ENCODE measurements around the gene OPRD1.
"Not testable (repeated sequence)": the region's sequence is repeated elsewhere in the genome, so short reads cannot be mapped to it uniquely, and the experiment has no call there.

Gene OPRD1

DNA sequence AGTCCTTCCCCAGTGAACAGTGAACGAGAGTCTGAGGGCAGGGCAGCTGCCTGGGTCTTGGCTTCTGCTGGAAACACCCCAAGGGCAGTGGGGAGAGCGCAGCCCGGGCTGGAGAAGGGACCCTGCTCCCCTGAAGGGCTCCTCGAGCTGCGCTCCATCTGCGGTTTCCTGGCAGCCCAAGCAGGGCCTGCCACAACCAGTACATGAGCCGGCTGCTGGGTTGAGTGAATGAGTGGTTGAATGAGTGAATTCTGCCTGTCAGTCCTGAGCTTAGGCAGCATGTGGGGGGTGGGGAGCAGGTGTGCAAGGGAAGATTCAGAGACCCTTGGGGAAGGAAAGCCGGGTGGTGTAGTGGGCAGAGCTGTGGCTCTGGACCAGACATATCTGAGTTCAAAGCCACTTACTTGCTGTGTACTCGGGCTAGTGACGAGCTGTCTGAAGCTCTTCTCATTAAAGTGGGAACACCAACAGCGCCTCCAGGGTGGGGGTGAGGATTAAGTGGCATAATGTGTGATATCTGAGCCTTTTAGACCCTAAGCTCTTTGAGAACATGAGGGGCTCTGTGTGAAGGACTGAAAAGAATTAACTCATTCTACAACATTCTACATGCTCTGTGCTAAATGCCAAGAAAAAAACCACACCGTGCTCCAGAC, 3.7 kb downstream of the OPRD1 start:
- H3K4me3 ChIP-seq (ENCODE audit: low read depth, low read length): no peak overlapping the region
- TF ChIP-seq, protein P1, sequence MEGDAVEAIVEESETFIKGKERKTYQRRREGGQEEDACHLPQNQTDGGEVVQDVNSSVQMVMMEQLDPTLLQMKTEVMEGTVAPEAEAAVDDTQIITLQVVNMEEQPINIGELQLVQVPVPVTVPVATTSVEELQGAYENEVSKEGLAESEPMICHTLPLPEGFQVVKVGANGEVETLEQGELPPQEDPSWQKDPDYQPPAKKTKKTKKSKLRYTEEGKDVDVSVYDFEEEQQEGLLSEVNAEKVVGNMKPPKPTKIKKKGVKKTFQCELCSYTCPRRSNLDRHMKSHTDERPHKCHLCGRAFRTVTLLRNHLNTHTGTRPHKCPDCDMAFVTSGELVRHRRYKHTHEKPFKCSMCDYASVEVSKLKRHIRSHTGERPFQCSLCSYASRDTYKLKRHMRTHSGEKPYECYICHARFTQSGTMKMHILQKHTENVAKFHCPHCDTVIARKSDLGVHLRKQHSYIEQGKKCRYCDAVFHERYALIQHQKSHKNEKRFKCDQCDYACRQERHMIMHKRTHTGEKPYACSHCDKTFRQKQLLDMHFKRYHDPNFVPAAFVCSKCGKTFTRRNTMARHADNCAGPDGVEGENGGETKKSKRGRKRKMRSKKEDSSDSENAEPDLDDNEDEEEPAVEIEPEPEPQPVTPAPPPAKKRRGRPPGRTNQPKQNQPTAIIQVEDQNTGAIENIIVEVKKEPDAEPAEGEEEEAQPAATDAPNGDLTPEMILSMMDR (IDR thresholded peaks at IDR 0.05; ENCODE audit: borderline replicate concordance, insufficient read depth, low read depth, low read length): no peak

DNA sequence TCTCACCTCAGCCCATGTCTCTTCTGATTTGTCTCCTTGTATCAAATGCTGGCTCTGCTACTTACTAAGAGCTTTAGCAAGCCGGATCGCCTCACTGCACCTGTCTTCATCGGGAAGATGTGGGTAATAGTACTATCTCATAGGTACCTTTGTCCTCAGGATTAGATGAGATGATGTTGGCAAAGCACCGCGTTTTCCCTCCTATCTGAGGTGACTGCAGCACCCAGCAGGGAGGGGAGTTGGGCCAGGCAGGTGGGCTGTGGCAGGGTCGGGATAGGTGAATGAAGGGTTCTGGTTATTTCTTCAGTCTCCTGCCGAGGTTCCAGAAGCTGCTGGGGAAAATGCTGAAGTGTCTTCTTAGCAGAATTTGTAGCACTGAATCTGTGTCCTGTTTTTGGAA, 5.2 kb downstream of the OPRD1 start:
- H3K4me3 ChIP-seq (ENCODE audit: low read depth, low read length): no peak overlapping the region
- TF ChIP-seq, protein P1 (IDR thresholded peaks at IDR 0.05; ENCODE audit: borderline replicate concordance, insufficient read depth, low read depth, low read length): no peak

DNA sequence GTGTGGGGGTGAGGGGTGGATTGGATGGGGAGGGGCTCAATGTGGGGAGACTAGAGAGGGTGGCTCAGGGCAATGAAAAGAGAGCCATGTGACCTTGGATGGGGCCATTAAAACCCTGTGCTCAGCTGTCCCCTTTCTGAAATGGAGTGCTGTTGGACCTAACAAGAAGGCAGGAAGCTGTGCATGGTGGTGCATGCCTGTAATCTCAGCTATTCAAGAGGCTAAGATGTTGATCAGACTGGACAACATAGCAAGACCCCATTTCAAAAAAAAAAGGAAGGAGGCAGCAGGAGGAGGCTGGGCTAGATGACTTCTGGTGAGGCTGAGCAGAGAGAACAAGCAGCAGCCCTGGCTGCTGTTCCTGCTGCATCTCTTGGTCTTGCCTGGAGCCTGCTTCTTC, 7.0 kb downstream of the OPRD1 start:
- H3K4me3 ChIP-seq (ENCODE audit: low read depth, low read length): no peak overlapping the region
- TF ChIP-seq, protein P1 (IDR thresholded peaks at IDR 0.05; ENCODE audit: borderline replicate concordance, insufficient read depth, low read depth, low read length): no peak

DNA sequence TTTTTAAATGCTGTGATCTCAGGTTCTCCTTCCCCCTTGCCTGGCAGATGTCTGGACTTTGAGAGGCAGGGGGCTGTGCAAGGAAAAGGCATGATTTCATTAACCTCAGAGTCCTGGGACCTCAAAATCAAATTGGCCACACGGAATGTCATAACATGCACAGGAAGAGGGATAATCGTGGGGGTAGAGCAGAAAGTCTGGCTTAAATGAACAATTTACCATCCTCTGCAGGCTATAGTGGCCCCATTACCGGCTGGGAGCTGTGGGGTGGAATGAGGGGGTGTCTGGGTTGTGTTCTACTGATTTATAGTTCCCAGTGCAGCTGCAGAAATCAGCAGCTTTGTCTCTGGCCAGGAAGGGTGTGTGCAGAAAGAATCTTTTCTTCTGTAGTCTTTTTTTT, 10.8 kb downstream of the OPRD1 start:
- H3K4me3 ChIP-seq (ENCODE audit: low read depth, low read length): no peak overlapping the region
- TF ChIP-seq, protein P1 (IDR thresholded peaks at IDR 0.05; ENCODE audit: borderline replicate concordance, insufficient read depth, low read depth, low read length): no peak

DNA sequence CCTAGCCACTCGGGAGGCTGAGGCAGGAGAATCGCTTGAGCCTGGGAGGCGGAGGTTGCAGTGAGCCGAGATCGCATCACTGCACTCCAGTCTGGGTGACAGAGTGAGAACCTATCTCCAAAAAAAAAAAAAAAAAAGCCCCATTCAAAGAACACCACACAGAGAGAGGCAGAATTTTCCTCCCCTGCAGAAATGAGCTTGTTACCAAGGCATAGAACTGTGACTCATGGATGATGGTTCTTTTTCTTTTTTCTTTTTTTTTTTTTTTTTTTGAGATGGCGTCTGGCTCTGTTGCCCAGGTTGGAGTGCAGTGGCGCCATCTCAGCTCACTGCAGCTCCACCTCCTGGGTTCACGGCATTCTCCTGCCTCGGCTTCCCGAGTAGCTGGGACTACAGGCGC, 12.1 kb downstream of the OPRD1 start:
- not testable (repeated sequence) for H3K4me3 ChIP-seq (ENCODE audit: low read depth, low read length)

DNA sequence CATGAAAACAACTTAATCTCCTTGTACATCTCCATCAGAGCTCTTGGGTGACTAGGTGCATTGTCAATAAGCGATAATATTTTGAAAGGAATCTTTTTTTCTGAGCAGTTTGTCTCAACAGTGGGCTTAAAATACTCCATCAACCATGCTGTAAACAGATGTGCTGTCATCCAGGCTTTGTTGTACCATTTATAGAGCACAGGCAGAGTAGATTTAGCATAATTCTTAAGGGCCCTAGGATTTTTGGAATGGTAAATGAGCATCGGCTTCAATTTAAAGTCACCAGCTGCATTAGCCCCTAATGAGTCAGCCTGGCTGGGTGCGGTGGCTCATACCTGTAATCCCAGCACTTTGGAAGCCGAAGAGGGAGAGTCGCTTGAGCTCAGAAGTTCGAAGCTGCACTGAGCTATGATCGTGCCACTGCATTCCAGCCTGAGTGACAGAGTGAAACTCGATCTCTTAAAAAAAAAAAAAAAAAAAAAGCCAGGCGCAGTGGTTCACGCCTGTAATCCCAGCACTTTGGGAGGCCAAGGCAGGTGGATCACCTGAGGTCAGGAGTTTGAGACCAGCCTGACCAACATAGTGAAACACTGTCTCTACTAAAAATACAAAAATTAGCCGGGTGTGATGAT, 16.4 kb downstream of the OPRD1 start:
- H3K4me3 ChIP-seq (ENCODE audit: low read depth, low read length): not testable (repeated sequence)

DNA sequence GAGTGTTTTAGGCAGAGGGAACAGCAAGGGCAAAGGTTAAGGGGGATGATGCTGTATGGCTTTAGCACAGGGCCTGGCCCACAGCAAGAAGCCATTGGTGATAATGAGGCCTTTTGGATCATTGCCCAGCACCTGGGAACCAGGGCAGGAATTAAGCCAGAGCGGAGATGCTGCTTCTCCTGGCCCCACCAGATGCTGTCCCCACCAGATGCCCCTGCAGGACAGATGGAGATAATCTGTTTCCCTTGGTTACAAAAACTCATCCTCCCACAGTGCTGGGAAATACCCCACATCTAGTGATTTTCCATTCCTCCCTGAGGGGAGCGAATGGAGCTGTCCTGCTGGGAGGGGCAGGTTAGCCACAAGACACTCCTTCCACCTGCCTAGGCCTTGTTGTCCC, 18.8 kb downstream of the OPRD1 start:
- H3K4me3 ChIP-seq (ENCODE audit: low read depth, low read length): no peak overlapping the region
- TF ChIP-seq, protein P1 (IDR thresholded peaks at IDR 0.05; ENCODE audit: borderline replicate concordance, insufficient read depth, low read depth, low read length): no peak

DNA sequence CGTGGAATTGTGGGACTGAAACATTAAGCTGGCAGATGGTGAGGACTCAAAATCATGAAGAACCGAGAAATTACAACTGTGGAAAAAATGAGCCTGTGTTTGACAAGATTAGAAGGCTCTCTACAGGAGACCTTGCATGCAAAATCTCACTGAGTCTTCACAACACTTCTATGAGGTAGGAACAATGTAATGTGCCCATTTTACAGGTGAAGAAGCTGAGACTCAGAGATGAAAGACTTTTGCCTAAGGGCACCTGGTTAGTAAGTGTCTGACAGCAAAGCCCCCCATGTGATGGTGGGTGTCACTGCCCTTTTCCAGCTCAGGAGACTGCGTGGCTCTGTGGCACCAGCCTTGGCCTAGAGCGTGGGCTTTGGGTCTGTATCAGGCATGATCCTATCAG, 21.0 kb downstream of the OPRD1 start:
- TF ChIP-seq, protein P1 (IDR thresholded peaks at IDR 0.05; ENCODE audit: borderline replicate concordance, insufficient read depth, low read depth, low read length): no peak
- H3K4me3 ChIP-seq (ENCODE audit: low read depth, low read length): no peak overlapping the region
